H7 (cell line): ENCODE measurements around the gene GSKIP. TPM values are rescaled to one million over a fixed set of nuclear protein-coding genes. Genes with fewer than 3 reads are reported as not detected.
"Not testable (repeated sequence)": the region's sequence is repeated elsewhere in the genome, so short reads cannot be mapped to it uniquely, and the experiment has no call there.

ENCODE experiments used
- DNase-seq: peaks from one replicate; pipeline ENCODE4 v3.0.0; 2012
- H3K27me3 ChIP-seq: 2 replicates; pipeline ENCODE4 v1.6.0; 2011; ENCODE audit warnings: mild to moderate bottlenecking, low read length; ENCODE audit not compliant: control insufficient read depth, insufficient read depth
- H3K36me3 ChIP-seq: replicated peaks from 2 replicates; pipeline ENCODE4 v1.5.1; 2011; ENCODE audit warnings: low read length; ENCODE audit not compliant: control insufficient read depth, insufficient read depth
- H3K4me3 ChIP-seq: 2 replicates; pipeline ENCODE4 v1.5.1; 2011; ENCODE audit warnings: low read depth, mild to moderate bottlenecking, control low read depth, low read length, moderate library complexity; ENCODE audit not compliant: insufficient read depth
- total RNA-seq: library from RNA; depleted of rRNA; stranded (reverse); fragments of >200 nt; shearing (Covaris generic); gene quantifications from 2 replicates; pipeline ENCODE4 v1.2.3, GENCODE V29; 2014; rRNA removed

The GSKIP gene
- 48.4 and 50.2 TPM in 2 replicates for total RNA-seq

GRCh38 chr14:96362965-96363750 is at the start of gene GSKIP, which contains the start of gene ATG2B:
GSKIP (plus strand) TSS chr14:96363526; CDS start chr14:96382248, 18,722 bp downstream.
ATG2B (minus strand) TSS chr14:96363341; CDS start chr14:96362976, 365 bp downstream.
- no peaks in the 10 kb centered on the region for H3K36me3 ChIP-seq
- DNase-seq, result peak; percentile 96
- H3K27me3 ChIP-seq, result no peaks in the 10 kb centered on the region
- H3K4me3 ChIP-seq, result peak within 1 kb of the TSS; percentile 93

- DNase-seq, result no peak
- Histone ChIP-seq H3K36me3 (peaks cover 3% of the 10 kb centered on the region; the same call in 1 of the 2 replicates), H3K27me3 (no peaks in the 10 kb centered on the region), H3K4me3 (no peak overlapping the region)
Observed at GRCh38 chr14:96316087-96316486, 47.2 kb upstream of the GSKIP start.

- Histone ChIP-seq H3K27me3 (no peaks in the 10 kb centered on the region), H3K4me3 (no peak overlapping the region), H3K36me3 (peaks cover 4% of the 10 kb centered on the region)
- DNase-seq, result no peak
Observed at GRCh38 chr14:96318836-96319235, 44.5 kb upstream of the GSKIP start.

GRCh38 chr14:96320605-96321004 is 42.7 kb upstream of the GSKIP start:
- Histone ChIP-seq H3K4me3 (no peak overlapping the region), H3K27me3 (no peaks in the 10 kb centered on the region), H3K36me3 (peaks cover 4% of the 10 kb centered on the region)
- DNase-seq, result no peak

GRCh38 chr14:96324219-96324618 is 39.1 kb upstream of the GSKIP start:
- H3K4me3 ChIP-seq, result no peak overlapping the region

GRCh38 chr14:96338551-96338950 is 24.8 kb upstream of the GSKIP start:
- Histone ChIP-seq H3K27me3 (no peaks in the 10 kb centered on the region), H3K4me3 (no peak overlapping the region), H3K36me3 (no peaks in the 10 kb centered on the region; the same call in none of the 2 replicates)
- DNase-seq, result no peak

More at GRCh38 chr14:96324219-96324618, 39.1 kb upstream of the GSKIP start:
- peaks cover 1% of the 10 kb centered on the region for H3K36me3 ChIP-seq
- DNase-seq, result no peak
- H3K27me3 ChIP-seq, result no peaks in the 10 kb centered on the region

- Histone ChIP-seq H3K36me3 (no peaks in the 10 kb centered on the region; the same call in none of the 2 replicates), H3K27me3 (no peaks in the 10 kb centered on the region), H3K4me3 (no peak overlapping the region)
- DNase-seq, result no peak
Observed at GRCh38 chr14:96341323-96341722, 22.0 kb upstream of the GSKIP start.

- Histone ChIP-seq H3K4me3 (no peak overlapping the region), H3K27me3 (no peaks in the 10 kb centered on the region), H3K36me3 (no peaks in the 10 kb centered on the region; the same call in none of the 2 replicates)
- DNase-seq, result no peak
Observed at GRCh38 chr14:96345669-96346068, 17.7 kb upstream of the GSKIP start.

GRCh38 chr14:96347957-96348356 is 15.4 kb upstream of the GSKIP start:
- not testable (repeated sequence) for H3K27me3 ChIP-seq, DNase-seq, H3K4me3 ChIP-seq, H3K36me3 ChIP-seq

- no peaks in the 10 kb centered on the region for H3K36me3 ChIP-seq
- H3K4me3 ChIP-seq, result no peak overlapping the region
- H3K27me3 ChIP-seq, result no peaks in the 10 kb centered on the region
- no peak for DNase-seq
Observed at GRCh38 chr14:96349286-96350075, 13.8 kb upstream of the GSKIP start.

- H3K4me3 ChIP-seq, result no peak overlapping the region
- DNase-seq, result no peak
- no peaks in the 10 kb centered on the region for H3K36me3 ChIP-seq
- H3K27me3 ChIP-seq, result no peaks in the 10 kb centered on the region
Observed at GRCh38 chr14:96351986-96352385, 11.3 kb upstream of the GSKIP start.

GRCh38 chr14:96352708-96353107 is 10.6 kb upstream of the GSKIP start:
- Histone ChIP-seq H3K36me3 (no peaks in the 10 kb centered on the region), H3K4me3 (no peak overlapping the region), H3K27me3 (no peaks in the 10 kb centered on the region)
- no peak for DNase-seq

- DNase-seq, result no peak
- H3K36me3 ChIP-seq, result no peaks in the 10 kb centered on the region
- no peaks in the 10 kb centered on the region for H3K27me3 ChIP-seq
- no peak overlapping the region for H3K4me3 ChIP-seq
Observed at GRCh38 chr14:96354246-96354645, 9.1 kb upstream of the GSKIP start.

- no peak for DNase-seq
- Histone ChIP-seq H3K36me3 (no peaks in the 10 kb centered on the region), H3K27me3 (no peaks in the 10 kb centered on the region), H3K4me3 (no peak overlapping the region)
Observed at GRCh38 chr14:96357216-96357615, 6.1 kb upstream of the GSKIP start.

GRCh38 chr14:96359959-96360358 is 3.4 kb upstream of the GSKIP start:
- Histone ChIP-seq H3K4me3 (no peak overlapping the region), H3K27me3 (no peaks in the 10 kb centered on the region), H3K36me3 (no peaks in the 10 kb centered on the region)
- DNase-seq, result no peak
